Sigmoid colon (tissue), 7 donors: Measurements from ENCODE around the gene WDFY2. TPM values are rescaled to one million over a fixed set of nuclear protein-coding genes. Genes with fewer than 3 reads are reported as not detected.
"Not testable (repeated sequence)": the region's sequence is repeated elsewhere in the genome, so short reads cannot be mapped to it uniquely, and the experiment has no call there.

Experiments
- DNase-seq: peaks from one replicate; pipeline ENCODE4 v3.0.0-alpha.2; 2019
- H3K27ac ChIP-seq, 4 donors: fragments of 200-600 bp; sonication (generic); one replicate each; pipeline ENCODE4 v1.5.1; 2016 to 2019; ENCODE audit warnings: mild to moderate bottlenecking in 1 of 4
- H3K27me3 ChIP-seq, 3 donors: fragments of 200-600 bp; sonication (generic); one replicate each; pipeline ENCODE4 v1.5.1; 2019; ENCODE audit warnings: mild to moderate bottlenecking in 1 of 3
- H3K36me3 ChIP-seq, 4 donors: fragments of 200-600 bp; sonication (generic); one replicate each; pipeline ENCODE4 v1.5.1; 2016 to 2019
- H3K4me1 ChIP-seq, 4 donors: fragments of 200-600 bp; sonication (generic); one replicate each; pipeline ENCODE4 v1.5.1; 2017 to 2019
- H3K4me3 ChIP-seq, 4 donors: fragments of 200-600 bp; sonication (generic); one replicate each; pipeline ENCODE4 v1.5.1; 2017 to 2019; ENCODE audit warnings: mild to moderate bottlenecking in 2 of 4, moderate library complexity in 1 of 4
- H3K9me3 ChIP-seq, 4 donors: fragments of 200-600 bp in 3 of 4; sonication (generic) in 3 of 4; one replicate each; pipeline versions ENCODE4 v1.5.1 to v1.6.1; 2013 to 2019
- EP300 ChIP-seq, 4 donors: sonication (generic); formaldehyde crosslinking; IDR thresholded peaks; one replicate each; pipeline ENCODE4 v1.6.1; 2017; ENCODE audit warnings: antibody characterized with exemption in 4 of 4
- POLR2A ChIP-seq, 2 donors: fragments of 450-650 bp; IDR thresholded peaks; one replicate each; pipeline ENCODE4 v1.6.1; 2016; ENCODE audit warnings: antibody characterized with exemption in 2 of 2, mild to moderate bottlenecking in 2 of 2, moderate library complexity in 2 of 2
- POLR2AphosphoS5 ChIP-seq, 4 donors: sonication (generic); formaldehyde crosslinking; IDR thresholded peaks; one replicate each; pipeline ENCODE4 v1.6.1; 2017; ENCODE audit warnings: antibody characterized with exemption in 4 of 4
- WGBS, 2 donors: extraction: QIAGEN DNeasy Blood & Tissue Kit; methylation state at CpG; one replicate each; pipeline ENCODE4 v1.1.7; 2013; 5-methylcytosine and 5-hydroxymethylcytosine counted together
- intact Hi-C: fragments of 100-400 bp; cut with DNase I; formaldehyde crosslinking; loops from one replicate; pipeline ENCODE4 v1.15.1; 2023
- polyA plus RNA-seq, 3 donors: library from polyadenylated mRNA; stranded (reverse); fragments of 200-250 nt; gene quantifications; one replicate each; pipeline ENCODE4 v1.2.3, GENCODE V29; 2013
- total RNA-seq, 4 donors: library from RNA; depleted of rRNA; stranded (reverse); fragments of >200 nt; gene quantifications; one replicate each; pipeline ENCODE4 v1.1.0, GENCODE V29; 2016
- TF ChIP-seq, protein P1 (sequence below), 4 experiments: fragments of 450-650 bp in 3 of 4; fragments of 200-600 bp in 1 of 4; IDR thresholded peaks; one replicate each; pipeline ENCODE4 v1.5.1; 2016 to 2019; ENCODE audit warnings: antibody characterized with exemption in 4 of 4, mild to moderate bottlenecking in 3 of 4, moderate library complexity in 2 of 4
- donor health status: healthy with polysubstance abuse.
- donor health status: Bipolar disorder and iron deficiency.
- donor health status: healthy.

The WDFY2 gene
- total and polyA plus RNA-seq, 7 donors: 0.60 to 18.3 (median 7.3) TPM

DNA sequence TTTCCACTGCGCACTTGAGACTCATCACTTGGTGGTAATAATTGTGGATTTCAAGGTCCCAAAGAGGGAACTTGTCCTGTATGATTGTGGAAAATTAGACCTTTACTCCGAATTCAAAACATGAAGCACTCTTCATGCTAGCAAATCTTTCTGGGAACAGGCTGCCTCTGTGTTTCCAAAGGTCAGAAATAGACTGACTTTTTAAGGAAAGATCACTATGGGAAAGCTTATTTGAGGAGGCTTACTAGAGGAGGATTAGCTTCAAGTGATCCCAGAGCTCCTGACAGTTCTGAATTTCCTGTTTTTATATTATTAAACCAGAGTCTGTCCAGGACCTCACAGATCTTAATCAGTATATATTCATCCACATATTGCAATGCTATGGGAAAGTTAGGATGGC lies 5.5 kb downstream of the WDFY2 start:
- DNase-seq: no peak
- Histone ChIP-seq H3K4me3 (no peak overlapping the region), H3K36me3 (no peaks in the 10 kb centered on the region), H3K27me3 (no peaks in the 10 kb centered on the region), H3K9me3 (no peaks in the 10 kb centered on the region), H3K27ac (peak overlapping the region in 1 of 4 donors; percentile 11), H3K4me1 (peaks cover 0 to 37% (median 34%) of the 10 kb centered on the region in 4 donors)
- TF ChIP-seq, protein P1, sequence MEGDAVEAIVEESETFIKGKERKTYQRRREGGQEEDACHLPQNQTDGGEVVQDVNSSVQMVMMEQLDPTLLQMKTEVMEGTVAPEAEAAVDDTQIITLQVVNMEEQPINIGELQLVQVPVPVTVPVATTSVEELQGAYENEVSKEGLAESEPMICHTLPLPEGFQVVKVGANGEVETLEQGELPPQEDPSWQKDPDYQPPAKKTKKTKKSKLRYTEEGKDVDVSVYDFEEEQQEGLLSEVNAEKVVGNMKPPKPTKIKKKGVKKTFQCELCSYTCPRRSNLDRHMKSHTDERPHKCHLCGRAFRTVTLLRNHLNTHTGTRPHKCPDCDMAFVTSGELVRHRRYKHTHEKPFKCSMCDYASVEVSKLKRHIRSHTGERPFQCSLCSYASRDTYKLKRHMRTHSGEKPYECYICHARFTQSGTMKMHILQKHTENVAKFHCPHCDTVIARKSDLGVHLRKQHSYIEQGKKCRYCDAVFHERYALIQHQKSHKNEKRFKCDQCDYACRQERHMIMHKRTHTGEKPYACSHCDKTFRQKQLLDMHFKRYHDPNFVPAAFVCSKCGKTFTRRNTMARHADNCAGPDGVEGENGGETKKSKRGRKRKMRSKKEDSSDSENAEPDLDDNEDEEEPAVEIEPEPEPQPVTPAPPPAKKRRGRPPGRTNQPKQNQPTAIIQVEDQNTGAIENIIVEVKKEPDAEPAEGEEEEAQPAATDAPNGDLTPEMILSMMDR (IDR thresholded peaks at IDR 0.05): no peak
- TF ChIP-seq POLR2A (IDR thresholded peaks at IDR 0.05) (no peak), EP300 (IDR thresholded peaks at IDR 0.05) (no peak), POLR2AphosphoS5 (IDR thresholded peaks at IDR 0.05) (no peak)
- 85 to 91% methylated on average over 2 of the region's 2 CpGs for WGBS, 2 donors
- intact Hi-C loops: loop anchor here (10.0 kb wide), 1 partner anchor 1065 kb away; the partner anchor contains the start of gene SUGT1

DNA sequence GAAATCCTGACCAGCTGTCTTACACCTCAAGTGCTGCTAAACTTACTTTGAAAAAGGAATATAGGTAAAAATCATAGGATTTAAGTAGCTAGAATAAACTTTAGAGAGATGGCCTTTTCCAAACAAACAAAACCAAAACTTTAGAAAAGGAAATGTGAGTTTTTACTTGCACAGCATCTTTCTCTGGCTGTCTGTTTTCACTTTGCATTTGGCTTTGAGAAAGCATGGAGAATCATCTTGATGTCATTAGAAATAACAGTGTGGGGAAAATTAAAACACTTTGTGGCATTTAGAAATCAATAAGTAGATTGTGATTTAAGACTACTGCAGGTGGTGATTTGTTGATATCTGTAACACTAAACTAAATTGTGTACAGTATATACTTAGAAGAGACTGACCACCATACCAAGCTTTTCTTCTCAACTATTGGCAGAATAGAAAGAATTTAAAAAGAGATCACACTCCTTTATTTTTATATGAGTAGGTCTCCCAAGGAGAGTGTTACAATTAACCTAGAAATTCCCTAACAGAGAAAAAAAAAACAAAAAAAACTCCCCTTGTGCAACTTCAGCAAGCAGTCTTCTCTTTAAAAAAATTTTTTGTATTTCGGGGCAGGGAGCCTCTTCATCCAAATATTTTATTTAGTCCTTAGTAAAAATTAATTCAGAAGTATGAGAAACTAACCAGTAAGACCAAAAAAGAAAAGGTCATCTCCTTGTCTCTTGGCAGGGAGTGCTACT lies 6.1 kb downstream of the WDFY2 start:
- Histone ChIP-seq H3K27ac (peak overlapping the region; percentile 18 to 43 (median 40)), H3K9me3 (no peaks in the 10 kb centered on the region), H3K4me3 (no peak overlapping the region), H3K36me3 (no peaks in the 10 kb centered on the region), H3K4me1 (peaks cover 0 to 35% (median 30%) of the 10 kb centered on the region in 4 donors), H3K27me3 (no peaks in the 10 kb centered on the region)
- DNase-seq: no peak
- TF ChIP-seq POLR2A (IDR thresholded peaks at IDR 0.05) (no peak), EP300 (IDR thresholded peaks at IDR 0.05) (no peak), POLR2AphosphoS5 (IDR thresholded peaks at IDR 0.05) (no peak)
- TF ChIP-seq, protein P1 (IDR thresholded peaks at IDR 0.05): no peak
- intact Hi-C loops: no loop called here
- 68 to 84% methylated on average over 1 of the region's 1 CpG for WGBS, 2 donors

DNA sequence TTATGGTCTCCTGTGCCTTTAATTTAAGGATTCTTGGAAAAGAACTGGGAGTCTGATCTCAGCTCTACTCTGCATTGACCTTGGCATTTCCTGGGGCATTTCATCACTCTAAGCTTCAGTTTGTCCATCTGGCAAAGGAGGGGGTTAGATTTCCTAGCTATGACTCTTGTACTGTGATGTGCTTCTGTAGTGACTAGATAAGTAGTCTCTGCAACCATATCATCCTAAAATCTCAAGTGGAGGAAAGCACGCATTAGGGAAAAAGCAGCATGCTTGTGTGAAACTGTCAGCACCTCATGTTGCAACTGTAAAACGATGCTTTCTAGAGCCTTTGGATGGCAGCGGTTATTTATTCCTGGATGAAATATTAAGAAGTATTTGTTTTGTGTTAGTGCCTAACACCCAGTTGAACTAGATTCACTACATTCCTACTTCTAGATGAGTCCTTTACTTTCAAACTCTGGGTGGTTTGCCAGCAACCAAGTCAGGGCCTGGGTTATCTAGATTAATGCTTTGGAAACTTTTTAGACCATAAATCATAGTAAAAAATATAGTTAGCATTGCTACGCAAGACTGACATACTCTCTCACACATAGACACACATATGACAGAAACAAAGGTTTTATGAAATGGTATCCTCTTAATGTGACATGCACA lies 6.8 kb downstream of the WDFY2 start:
- intact Hi-C loops: no loop called here
- peak overlapping the region; percentile 37 to 58 (median 42) for H3K27ac ChIP-seq
- H3K4me3 ChIP-seq: no peak overlapping the region

DNA sequence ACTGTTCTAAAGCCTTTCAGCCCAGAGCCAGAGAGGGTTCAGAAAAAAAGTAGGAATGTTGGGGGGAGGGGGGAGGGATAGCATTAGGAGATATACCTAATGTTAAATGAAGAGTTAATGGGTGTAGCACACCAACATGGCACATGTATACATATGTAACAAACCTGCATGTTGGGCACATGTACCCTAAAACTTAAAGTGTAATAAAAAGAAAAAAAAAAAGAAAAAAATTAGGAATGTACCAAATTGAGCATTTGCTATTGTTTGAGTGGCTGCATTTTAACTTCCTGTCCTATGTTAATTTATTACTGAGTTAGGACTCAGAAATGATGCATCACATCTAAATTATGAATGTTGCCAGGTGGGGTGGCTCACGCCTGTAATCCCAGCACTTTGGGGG lies 7.7 kb downstream of the WDFY2 start:
- H3K27me3 ChIP-seq, H3K9me3 ChIP-seq, DNase-seq, intact Hi-C loops, H3K36me3 ChIP-seq, H3K4me3 ChIP-seq: not testable (repeated sequence)
- Histone ChIP-seq H3K27ac (peak overlapping the region; percentile 21 to 58 (median 40)), H3K4me1 (peaks cover 0 to 21% (median 19%) of the 10 kb centered on the region in 4 donors)
- WGBS, 2 donors: 90 to 95% methylated on average over 1 of the region's 1 CpG

More for the DNA sequence above, 6.8 kb downstream of the WDFY2 start:
- Histone ChIP-seq H3K27me3 (no peaks in the 10 kb centered on the region), H3K36me3 (no peaks in the 10 kb centered on the region), H3K4me1 (peaks cover 0 to 28% (median 23%) of the 10 kb centered on the region in 4 donors), H3K9me3 (no peaks in the 10 kb centered on the region)
- DNase-seq: no peak
- no peak for TF ChIP-seq EP300 (IDR thresholded peaks at IDR 0.05)
- TF ChIP-seq, protein P1 (IDR thresholded peaks at IDR 0.05): no peak
- no peak for TF ChIP-seq POLR2A (IDR thresholded peaks at IDR 0.05)
- peak in 2 of 4 donors; percentile 20 to 31 for TF ChIP-seq POLR2AphosphoS5 (IDR thresholded peaks at IDR 0.05)
- WGBS, 2 donors: 64 to 77% methylated on average over 4 of the region's 4 CpGs

DNA sequence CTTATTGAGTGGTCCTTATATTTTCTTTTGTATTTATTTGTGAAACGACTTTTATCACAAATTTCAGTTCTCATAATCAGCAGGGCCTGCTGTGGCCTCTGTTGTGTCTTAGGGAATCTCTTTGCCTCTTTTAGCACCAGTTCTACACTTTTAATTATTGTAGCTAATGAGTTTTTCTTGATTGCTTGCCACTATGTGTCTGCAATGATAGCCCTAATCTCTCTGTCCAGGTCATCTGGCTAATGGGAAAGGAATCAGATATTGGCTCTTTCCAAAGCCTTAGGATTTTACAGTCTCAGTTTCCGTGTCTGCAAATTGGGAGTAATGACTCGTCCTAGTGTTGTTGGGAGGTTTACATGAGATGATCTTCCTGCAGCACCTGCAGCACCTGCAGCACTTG lies 10.2 kb downstream of the WDFY2 start:
- Histone ChIP-seq H3K4me3 (no peak overlapping the region), H3K4me1 (peaks cover 0 to 19% (median 19%) of the 10 kb centered on the region in 4 donors), H3K36me3 (no peaks in the 10 kb centered on the region), H3K27me3 (no peaks in the 10 kb centered on the region), H3K9me3 (no peaks in the 10 kb centered on the region), H3K27ac (no peak overlapping the region)
- 86 to 93% methylated on average over 3 of the region's 3 CpGs for WGBS, 2 donors
- no peak for DNase-seq
- TF ChIP-seq POLR2A (IDR thresholded peaks at IDR 0.05) (no peak), POLR2AphosphoS5 (IDR thresholded peaks at IDR 0.05) (no peak), EP300 (IDR thresholded peaks at IDR 0.05) (no peak)
- TF ChIP-seq, protein P1 (IDR thresholded peaks at IDR 0.05): no peak
- intact Hi-C loops: no loop called here
